NCI-H2171 (cell line): Measurements from ENCODE around the gene CASZ1.

Experiments used
- DNase-seq: peaks from one replicate; lab custom pipeline; 2025; lab: John Stamatoyannopoulos, UW

CASZ1 gene

GRCh38 chr1:10638559-10639005 lies 157.9 kb downstream of the CASZ1 start:
- no peak for DNase-seq

- no peak for DNase-seq
Measured at GRCh38 chr1:10637834-10638558, 158.4 kb downstream of the CASZ1 start.

- no peak for DNase-seq
Measured at GRCh38 chr1:10637400-10637799, 159.0 kb downstream of the CASZ1 start.

GRCh38 chr1:10635992-10636391 lies 160.5 kb downstream of the CASZ1 start:
- DNase-seq, result no peak

GRCh38 chr1:10635085-10635896 lies 161.2 kb downstream of the CASZ1 start:
- peak; percentile 58 for DNase-seq

- DNase-seq, result no peak
Measured at GRCh38 chr1:10634428-10635084, 161.9 kb downstream of the CASZ1 start.

DNA sequence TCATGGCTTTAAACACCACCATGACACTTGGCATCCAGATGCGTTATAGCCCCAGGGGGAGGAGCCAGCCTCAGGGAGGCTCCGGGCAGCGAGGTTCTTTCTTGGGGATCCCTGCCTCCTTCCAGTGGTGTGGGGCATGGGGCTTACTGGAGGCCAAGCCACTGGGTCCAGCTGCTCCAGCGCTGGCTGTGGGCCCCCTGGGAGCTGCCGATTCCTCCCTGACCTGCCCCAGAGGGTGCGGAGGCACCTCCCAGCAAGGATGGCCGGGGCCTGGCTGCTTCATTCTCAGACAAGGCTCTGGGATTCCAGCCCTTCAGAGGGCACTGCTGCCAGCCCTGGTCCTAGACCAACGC lies 162.4 kb downstream of the CASZ1 start:
- DNase-seq, result no peak

GRCh38 chr1:10633416-10633815 lies 163.0 kb downstream of the CASZ1 start:
- no peak for DNase-seq

- no peak for DNase-seq
Measured at GRCh38 chr1:10632691-10633090, 163.8 kb downstream of the CASZ1 start.

DNA sequence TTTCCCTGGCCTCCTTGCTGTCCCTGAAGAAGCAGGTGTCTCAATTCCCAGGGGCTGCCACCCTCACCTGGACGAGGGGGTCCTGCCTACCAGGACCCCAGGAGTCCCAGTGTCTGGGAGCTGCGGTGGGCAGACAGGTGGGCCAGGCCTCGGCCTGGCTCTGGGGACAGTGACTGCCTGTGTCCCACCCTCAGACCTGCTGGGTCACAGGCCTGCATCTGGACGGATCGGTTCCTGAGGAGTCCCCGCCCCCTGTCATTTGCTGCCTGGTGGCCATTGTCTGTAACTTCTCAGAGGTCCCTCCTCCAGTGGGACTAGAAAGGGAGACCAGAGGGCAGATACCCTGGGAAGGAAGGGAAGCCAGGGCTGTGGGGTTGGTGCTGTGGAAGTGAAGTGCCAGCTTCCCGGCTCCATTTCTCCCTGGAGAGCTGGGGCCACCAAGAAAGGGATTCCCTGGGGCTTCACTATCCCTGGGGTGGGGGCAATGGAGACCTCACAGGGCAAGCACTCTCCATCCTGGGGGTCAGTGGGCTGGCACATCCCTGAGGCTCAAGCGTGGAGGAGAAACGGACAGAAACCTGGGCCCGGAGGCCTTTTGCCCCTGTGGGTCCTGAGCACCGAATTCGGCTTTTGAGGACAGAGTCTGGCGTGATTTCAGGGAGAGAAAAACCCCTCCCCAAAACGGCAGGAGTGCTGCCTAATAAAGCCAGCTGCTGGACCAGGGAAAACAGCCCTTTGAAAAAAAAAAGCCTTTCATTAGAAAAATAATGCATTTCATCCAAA lies 164.4 kb downstream of the CASZ1 start:
- no peak for DNase-seq

- no peak for DNase-seq
Measured at GRCh38 chr1:10631121-10631810, 165.2 kb downstream of the CASZ1 start.

- DNase-seq, result no peak
Measured at GRCh38 chr1:10630661-10631120, 165.8 kb downstream of the CASZ1 start.

DNA sequence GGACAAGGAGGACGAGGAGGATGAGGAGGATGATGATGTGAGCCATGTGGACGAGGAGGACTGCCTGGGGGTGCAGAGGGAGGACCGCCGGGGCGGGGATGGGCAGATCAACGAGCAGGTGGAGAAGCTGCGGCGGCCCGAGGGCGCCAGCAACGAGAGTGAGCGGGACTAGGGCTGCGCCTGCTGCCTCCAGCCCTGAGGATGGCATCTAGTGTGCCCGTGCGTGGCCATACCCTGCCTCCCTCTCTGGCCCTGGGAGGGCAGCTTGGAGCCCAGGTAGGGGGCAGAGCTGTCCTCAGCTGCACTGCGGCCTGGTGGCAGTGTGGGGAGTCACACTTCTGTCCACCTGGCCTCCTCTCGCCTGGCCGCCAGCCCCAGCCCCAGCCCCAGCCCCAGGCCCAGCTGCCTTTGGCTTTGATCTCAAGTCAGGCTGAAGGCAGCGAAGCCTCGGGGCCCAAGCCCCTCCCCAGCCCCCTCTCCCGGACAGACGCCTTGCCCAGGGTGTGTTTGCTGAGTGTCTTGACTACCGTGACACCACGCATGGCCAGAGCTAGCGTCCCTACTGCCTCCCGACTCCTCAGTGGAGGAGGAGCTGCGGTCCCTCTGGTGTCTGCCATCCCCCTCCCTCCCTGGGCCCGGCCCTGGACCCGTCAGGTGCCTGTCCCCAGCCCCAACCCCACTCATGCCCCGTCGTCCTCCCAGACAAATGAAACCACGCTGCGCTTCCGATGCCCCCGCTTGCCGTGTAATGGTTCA lies 166.5 kb downstream of the CASZ1 start:
- no peak for DNase-seq

GRCh38 chr1:10629091-10629815 lies 167.2 kb downstream of the CASZ1 start:
- DNase-seq, result no peak

DNA sequence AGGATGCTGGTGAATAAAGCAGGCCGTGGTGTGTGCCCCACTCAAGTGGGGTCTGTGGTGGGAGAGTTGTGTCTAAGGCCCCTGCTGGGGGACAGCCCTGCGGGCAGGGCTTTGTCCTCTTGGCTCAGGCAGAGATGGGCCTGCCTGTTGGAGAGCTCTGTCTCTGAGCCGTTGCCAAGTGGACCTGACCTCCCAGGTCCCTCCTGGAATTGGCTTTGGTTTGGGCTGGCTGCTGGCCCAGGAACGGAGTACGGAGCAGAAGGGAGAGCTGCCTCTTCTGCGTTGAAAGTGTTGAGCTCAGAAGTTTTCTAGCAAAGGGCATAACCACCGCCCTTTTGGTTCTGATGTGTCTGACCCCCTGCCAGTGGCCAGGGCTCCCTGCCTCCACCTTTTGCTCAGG lies 167.8 kb downstream of the CASZ1 start:
- no peak for DNase-seq

GRCh38 chr1:10626791-10627410 lies 169.5 kb downstream of the CASZ1 start:
- no peak for DNase-seq

DNA sequence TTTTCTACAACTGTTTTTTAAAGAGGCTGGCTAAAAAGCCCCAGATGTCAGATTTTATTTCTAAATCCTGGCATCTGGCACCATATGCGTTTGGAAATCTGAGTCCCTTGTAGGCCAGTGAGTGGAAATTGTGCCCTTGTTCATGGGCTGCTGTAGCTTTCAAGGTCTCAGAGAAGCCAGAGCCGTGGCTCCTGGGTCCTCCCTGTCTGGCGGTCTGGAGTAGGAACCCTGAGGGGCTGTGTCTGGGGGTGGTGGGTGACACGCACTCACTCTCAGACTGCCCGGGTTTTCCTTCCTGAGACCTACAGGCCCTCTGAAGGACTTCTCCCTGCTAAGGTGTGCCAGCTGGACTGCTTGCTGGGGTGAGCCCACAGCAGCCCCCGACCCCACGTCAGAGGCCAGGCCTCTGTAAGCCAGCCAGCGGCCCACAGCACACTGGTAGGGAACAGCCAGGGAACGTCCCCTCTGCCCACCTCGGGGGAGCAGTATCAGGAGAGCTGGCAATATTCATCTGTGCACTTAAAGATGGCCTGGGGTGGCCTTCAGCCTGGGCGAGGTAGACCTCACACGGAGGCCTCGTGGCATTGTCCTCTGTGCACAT lies 170.2 kb downstream of the CASZ1 start:
- peak; percentile 78 for DNase-seq

DNA sequence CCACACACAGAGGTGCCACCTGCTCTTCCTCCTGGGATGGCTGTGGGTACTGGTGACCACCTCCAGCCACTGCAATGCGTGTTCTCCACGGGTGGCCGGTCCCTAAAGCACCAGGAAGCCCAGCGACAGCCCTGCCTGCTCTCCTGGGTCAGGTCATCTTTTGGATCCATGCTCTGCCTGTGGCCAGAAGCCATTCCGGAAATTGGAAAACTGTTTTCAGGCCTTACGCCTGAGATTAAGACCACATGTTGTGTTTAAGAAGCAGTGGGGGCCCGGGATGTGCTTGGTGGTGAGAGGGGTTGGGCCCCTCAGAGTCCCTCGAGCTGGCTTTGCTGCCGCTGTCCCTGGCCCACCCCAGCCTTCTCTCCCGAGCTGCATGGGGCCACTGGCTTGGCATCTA lies 170.9 kb downstream of the CASZ1 start:
- no peak for DNase-seq

DNA sequence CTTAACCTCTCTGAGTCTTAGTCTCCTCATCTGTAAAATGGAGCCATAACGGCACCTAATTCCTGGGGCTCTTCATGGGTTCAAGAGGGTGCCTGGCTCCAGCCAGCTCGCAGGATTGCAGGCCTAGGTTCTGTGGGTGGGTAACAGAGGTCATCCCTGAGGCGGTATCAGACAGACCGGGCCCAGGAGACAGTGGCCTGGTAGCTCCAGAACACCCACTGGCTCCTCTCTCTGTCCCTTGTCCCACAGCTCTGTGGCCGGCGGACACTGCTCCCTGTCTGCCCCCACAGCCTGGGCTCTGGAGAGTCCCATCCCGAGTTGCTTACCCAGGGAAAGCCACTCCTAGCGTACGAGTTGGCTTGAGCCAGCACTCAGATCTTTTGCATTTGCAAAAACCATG lies 171.4 kb downstream of the CASZ1 start:
- DNase-seq, result no peak
